A204.1 (cell line): ENCODE results near the gene FARP1.

Source experiments
- FAIRE-seq: peaks from 2 replicates; lab custom pipeline; 2012; peaks lifted over from hg19 to GRCh38; lab: Jason Lieb, UNC

Gene FARP1, protein sequence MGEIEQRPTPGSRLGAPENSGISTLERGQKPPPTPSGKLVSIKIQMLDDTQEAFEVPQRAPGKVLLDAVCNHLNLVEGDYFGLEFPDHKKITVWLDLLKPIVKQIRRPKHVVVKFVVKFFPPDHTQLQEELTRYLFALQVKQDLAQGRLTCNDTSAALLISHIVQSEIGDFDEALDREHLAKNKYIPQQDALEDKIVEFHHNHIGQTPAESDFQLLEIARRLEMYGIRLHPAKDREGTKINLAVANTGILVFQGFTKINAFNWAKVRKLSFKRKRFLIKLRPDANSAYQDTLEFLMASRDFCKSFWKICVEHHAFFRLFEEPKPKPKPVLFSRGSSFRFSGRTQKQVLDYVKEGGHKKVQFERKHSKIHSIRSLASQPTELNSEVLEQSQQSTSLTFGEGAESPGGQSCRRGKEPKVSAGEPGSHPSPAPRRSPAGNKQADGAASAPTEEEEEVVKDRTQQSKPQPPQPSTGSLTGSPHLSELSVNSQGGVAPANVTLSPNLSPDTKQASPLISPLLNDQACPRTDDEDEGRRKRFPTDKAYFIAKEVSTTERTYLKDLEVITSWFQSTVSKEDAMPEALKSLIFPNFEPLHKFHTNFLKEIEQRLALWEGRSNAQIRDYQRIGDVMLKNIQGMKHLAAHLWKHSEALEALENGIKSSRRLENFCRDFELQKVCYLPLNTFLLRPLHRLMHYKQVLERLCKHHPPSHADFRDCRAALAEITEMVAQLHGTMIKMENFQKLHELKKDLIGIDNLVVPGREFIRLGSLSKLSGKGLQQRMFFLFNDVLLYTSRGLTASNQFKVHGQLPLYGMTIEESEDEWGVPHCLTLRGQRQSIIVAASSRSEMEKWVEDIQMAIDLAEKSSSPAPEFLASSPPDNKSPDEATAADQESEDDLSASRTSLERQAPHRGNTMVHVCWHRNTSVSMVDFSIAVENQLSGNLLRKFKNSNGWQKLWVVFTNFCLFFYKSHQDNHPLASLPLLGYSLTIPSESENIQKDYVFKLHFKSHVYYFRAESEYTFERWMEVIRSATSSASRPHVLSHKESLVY

GRCh38 chr13:98142380-98143156 is at the start of gene FARP1:
Gene FARP1, plus strand, starts transcription at chr13:98143094. Its CDS starts 70,149 bp downstream, at chr13:98213243.
- no peak for FAIRE-seq

DNA sequence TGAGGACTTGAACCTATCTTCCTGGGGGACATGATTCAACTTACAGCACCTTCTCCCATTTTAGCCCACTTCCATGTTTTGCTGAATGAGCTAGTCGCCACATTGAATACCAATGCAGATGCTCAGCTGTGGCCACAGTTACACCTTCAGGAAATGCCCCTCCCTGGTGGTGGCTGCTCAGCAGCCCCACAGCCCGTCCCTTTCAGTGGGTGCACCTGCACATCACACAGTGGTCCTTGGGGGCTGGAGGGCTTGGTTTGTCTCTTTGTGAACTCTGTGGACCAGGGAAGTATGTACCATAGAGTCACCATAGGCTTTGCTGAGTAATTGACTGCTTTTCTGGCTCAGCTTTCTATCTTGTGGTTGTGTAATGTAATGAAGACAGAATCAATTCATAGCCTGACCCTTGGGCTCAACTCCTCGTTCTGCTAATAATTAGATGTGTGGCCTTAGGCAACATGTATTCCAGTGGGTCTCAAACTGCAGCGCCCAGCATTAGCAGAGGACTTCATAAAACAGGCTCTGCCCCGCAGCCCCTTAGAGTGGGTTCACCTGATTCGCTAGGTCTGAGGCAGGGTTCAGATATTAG is 48.1 kb upstream of the FARP1 start:
- FAIRE-seq, result no peak

GRCh38 chr13:98096059-98096458 is 46.8 kb upstream of the FARP1 start:
- no peak for FAIRE-seq

DNA sequence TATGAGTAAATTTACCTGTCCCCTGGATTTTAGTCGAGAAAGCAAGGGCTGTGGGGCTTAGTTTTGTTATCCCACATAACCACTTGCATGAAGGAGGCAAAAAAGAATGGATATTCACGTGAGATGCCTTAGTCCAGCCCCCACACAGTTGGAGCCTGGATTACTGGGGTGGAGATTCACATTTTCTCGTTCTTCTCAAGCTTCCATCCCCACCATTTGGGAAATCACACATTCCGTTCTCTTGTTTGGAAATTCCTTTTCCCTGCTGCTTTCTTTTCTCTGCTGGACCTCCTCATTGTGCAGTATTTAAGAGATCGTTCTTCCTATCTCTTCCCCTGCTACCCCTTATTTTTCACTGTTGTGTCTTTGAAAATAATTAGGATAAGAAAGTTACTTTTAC is 45.1 kb upstream of the FARP1 start:
- no peak for FAIRE-seq

DNA sequence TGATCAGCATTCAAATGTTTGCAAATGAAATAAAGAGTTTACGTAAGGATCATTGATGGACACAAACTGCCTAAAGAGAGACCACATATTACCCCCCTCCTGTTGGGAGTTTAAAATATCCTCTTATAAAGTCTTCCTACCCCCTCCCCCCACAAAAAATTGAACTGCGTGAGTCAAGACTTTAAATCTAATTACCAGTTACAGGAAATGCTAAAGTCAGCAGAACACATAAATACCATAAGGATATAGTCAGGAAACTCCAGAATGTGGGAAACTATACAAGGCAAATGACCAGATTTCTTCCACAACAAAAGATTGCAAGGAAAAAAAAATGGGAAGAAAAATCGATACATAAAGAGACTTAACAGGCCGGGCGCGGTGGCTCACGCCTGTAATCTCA is 44.4 kb upstream of the FARP1 start:
- no peak for FAIRE-seq

DNA sequence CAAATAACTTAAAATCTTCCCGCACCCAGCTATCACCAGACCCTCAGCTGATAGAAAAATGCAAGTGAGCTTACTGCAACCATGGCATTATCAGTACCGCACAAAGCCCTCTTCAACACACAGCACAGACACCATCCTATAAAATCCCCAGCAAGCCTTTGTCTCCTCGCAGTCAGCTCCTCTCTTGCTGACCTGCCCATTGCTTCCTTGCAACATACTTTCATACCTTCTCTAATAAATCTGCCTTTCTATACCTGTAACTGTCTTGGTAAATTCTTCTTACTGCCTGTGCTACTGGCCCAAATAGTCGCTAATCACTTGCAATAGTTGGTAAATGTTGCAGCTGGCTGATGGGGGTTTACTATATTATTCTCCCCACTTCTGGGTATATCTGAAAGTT is 43.3 kb upstream of the FARP1 start:
- FAIRE-seq, result no peak

- no peak for FAIRE-seq
Observed at GRCh38 chr13:98100481-98100880, 42.4 kb upstream of the FARP1 start.

- FAIRE-seq, result no peak
Observed at GRCh38 chr13:98103531-98103930, 39.4 kb upstream of the FARP1 start.

GRCh38 chr13:98103942-98104880 is 38.7 kb upstream of the FARP1 start:
- no peak for FAIRE-seq

- no peak for FAIRE-seq
Observed at GRCh38 chr13:98105929-98106336, 37.0 kb upstream of the FARP1 start.

DNA sequence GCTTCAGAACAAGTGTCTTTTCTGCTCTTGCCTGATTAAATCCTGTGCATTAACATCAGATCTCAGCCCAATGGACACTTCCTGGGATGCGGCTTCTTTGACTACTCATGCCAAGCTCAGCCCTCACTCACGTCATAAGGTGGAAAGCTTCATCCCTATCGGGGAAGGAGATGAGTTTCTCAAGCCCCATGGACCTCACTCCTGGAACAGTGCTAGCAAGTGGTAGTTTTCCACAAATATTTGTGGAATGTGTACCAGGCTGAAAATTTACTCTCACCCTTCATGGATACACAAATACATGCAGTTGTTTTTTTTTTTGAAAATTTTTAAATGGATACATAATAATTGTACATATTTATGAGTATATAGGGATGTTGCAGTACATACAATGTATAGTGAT is 34.6 kb upstream of the FARP1 start:
- FAIRE-seq, result no peak

- no peak for FAIRE-seq
Observed at GRCh38 chr13:98109226-98109853, 33.6 kb upstream of the FARP1 start.

- FAIRE-seq, result no peak
Observed at GRCh38 chr13:98110749-98111148, 32.1 kb upstream of the FARP1 start.

GRCh38 chr13:98111168-98112098 is 31.5 kb upstream of the FARP1 start:
- no peak for FAIRE-seq

DNA sequence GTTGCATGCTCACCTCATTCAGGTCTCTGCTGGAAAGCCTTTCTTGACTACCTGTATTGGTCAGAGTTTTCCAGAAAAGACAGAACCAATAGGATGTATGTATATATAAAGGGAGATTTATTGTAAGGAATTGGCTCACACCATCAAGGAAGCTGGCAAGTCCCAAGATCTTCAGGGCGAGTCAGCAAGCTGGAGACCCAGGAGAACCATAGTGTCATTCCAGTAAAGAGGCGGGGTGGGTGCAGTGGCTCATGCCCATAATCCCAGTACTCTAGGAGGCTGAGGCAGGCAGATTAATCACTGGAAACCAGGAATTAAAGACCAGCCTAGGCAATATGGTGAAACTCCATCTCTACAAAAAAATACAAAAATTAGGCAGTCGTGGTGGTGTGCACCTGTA is 30.4 kb upstream of the FARP1 start:
- no peak for FAIRE-seq

GRCh38 chr13:98118865-98119264 is 24.0 kb upstream of the FARP1 start:
- FAIRE-seq, result no peak

DNA sequence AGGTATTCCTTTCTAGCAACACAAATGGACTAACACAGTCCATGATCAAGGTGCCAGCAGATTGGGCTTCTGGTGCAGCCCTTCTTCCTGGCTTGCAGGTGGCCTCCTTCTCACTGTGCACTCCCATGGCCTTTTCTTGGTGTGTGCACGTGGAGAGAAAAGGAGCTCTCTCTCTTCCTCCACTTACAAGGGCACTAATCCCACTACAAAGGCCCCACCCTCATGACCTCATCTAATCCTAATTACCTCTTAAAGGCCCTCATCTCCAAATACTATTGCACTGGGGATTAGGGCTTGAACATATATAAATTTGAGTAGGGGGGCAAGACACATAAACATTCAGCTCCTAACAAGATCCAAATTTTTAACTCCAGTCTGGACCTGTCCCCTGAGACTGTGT is 19.7 kb upstream of the FARP1 start:
- FAIRE-seq, result no peak

DNA sequence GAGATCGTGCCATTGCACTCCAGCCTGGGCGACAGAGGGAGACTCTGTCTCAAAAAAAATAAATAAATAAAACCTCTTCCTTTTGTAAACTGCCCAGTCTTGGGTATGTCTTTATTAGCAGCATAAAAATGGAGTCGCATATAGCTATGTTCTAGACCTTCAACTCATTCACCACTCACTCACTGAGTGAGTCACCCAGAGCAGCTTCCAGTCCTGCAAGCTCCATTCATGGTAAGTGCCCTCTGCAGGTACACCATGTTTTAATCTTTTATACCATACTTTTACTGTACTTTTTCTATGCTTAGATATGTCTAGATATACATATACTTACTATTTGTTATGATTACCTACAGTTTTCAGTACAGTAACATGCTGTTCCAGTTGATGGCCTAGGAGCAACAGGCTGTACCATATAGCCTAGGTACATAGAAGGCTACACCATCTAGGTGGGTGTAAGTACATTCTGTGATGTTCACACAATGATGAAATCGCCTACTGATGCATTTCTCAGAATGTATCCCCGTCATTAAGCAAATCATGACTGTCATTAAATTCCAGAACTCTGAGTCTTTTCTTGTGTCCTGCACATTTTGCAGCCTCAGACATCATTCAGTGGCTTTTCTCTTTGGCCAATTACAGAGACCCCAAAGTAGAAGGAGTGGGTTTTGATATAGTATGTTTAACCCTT is 13.7 kb upstream of the FARP1 start:
- FAIRE-seq, result no peak

- FAIRE-seq, result no peak
Observed at GRCh38 chr13:98133946-98134345, 8.9 kb upstream of the FARP1 start.
